H1 (cell line): ENCODE data around the gene RPTOR. TPM values are rescaled to one million over a fixed set of nuclear protein-coding genes. Genes with fewer than 3 reads are reported as not detected.

Experiments used
- ASH2L ChIP-seq: fragments of 200-600, 300-600 bp; sonication (generic); IDR thresholded peaks from one replicate; pipeline ENCODE4 v1.7.1; 2017; ENCODE audit warnings: low read length
- CHD2 ChIP-seq: IDR thresholded peaks from 2 replicates; pipeline ENCODE4 v1.6.1; 2012; ENCODE audit warnings: low read length, improper control_type of control experiment
- GABPA ChIP-seq: IDR thresholded peaks from 2 replicates; pipeline ENCODE4 v1.6.1; 2011; ENCODE audit warnings: mild to moderate bottlenecking, low read length, moderate library complexity, borderline replicate concordance; ENCODE audit not compliant: insufficient read depth
- RAD21 ChIP-seq, 2 experiments: IDR thresholded peaks in 1 of 2; conservative IDR thresholded peaks in 1 of 2; 2 replicates each; pipeline ENCODE4 v1.6.1; 2011; ENCODE audit warnings: low read depth in 2 of 2, low read length in 2 of 2, improper control_type of control experiment in 1 of 2, inconsistent platforms in 1 of 2, mild to moderate bottlenecking in 1 of 2, moderate library complexity in 1 of 2
- RNF2 ChIP-seq: fragments of 200-900, 300-1000 bp; sonication (generic); IDR thresholded peaks from 2 replicates; pipeline ENCODE4 v1.7.1; 2016; ENCODE audit warnings: borderline replicate concordance, low read depth, mild to moderate bottlenecking, antibody characterized with exemption, low read length; ENCODE audit not compliant: poor library complexity, severe bottlenecking; ENCODE audit errors: missing control alignments
- SP4 ChIP-seq: IDR thresholded peaks from 2 replicates; pipeline ENCODE4 v1.6.1; 2012; ENCODE audit warnings: low read length, inconsistent platforms
- TCF12 ChIP-seq: IDR thresholded peaks from 2 replicates; pipeline ENCODE4 v1.6.1; 2011; ENCODE audit warnings: low read depth, mild to moderate bottlenecking, low read length
- polyA plus RNA-seq, 7 experiments: library from polyadenylated mRNA; depleted of rRNA in 3 of 7; stranded (reverse) in 5 of 7; unstranded in 2 of 7; fragments of >200 nt in 5 of 7; fragments of 200-250 nt in 2 of 7; gene quantifications; 1 replicate in 5 of 7; 2 replicates in 1 of 7; 4 replicates in 1 of 7; pipeline versions ENCODE4 v1.2.1 to v1.2.3, GENCODE V29; 2011 to 2013; ENCODE audit warnings: missing spikeins in 2 of 7, mixed read lengths in 2 of 7
- total RNA-seq: library from RNA; stranded (reverse); fragmentation: NEBNext Ultra II Directional; extraction: Animal tissue kit (Norgen Biotek cat#: 25700); gene quantifications from 2 replicates; pipeline ENCODE4 v1.2.1, GENCODE V29; 2021
- TF ChIP-seq, protein P1 (sequence below), 3 experiments: IDR thresholded peaks; 1 replicate in 2 of 3; 2 replicates in 1 of 3; pipeline versions ENCODE4 v1.5.1 to v1.6.1; 2011; ENCODE audit warnings: low read length in 3 of 3, mild to moderate bottlenecking in 3 of 3, inconsistent platforms in 2 of 3, low read depth in 1 of 3, moderate library complexity in 1 of 3; ENCODE audit not compliant: insufficient read depth in 1 of 3; ENCODE audit errors: control extremely low read depth in 1 of 3

RPTOR gene
- total and polyA plus RNA-seq, 2 of the 8 experiments (the other 6 are each of a cell fraction or from before 2014, with no cell fraction given): 6.9 to 28.7 TPM

DNA sequence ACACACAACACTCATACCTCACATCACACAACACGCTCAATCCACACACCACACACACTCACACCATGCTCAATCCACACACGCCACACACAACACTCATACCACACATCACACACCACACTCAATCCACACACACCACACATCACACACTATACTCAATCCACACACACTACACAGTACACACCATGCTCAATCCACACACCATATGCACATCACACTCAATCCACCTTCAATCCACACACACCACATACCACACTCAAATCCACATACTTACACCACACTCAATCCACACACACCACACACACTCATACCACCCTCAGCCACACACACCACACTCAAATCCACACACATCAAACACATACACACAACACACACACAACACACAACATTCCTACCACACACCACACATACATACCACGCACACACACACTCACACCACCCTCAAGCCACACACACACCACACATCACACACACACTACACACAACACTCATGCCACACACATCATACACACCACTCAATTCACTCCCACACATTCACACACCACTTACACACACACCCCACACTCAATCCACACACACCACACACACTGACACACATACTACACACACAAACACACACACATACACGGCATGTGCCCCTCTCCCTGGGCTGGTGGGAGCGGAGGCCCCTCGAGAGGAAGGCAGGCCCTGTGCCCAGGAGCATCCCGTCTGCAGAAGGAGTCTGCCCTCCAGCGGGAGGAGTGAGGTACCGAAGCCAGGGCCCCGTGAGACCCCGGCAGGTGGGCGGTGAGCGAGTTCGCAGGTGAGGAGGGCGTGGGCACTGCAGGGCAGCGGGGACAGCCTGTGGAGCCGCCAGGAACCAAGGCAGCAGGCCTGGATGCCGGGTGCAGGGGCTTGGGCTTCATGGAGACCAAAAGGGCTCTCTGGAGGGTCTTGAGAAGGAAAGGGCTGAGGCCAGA lies 33.1 kb upstream of the RPTOR start (continued):
- TF ChIP-seq TCF12 (no peak), ASH2L (no peak), RAD21 (IDR thresholded peaks at IDR 0.05 in 1 of 2, conservative IDR thresholded peaks at IDR 0.05 in 1 of 2; ENCODE audit: low read depth in 2 of 2, low read length in 2 of 2) (peak; percentile 85 to 90), RNF2 (no peak), SP4 (no peak), CHD2 (no peak), GABPA (peak; percentile 69; the same call in 1 of the 2 replicates)
- TF ChIP-seq, protein P1, sequence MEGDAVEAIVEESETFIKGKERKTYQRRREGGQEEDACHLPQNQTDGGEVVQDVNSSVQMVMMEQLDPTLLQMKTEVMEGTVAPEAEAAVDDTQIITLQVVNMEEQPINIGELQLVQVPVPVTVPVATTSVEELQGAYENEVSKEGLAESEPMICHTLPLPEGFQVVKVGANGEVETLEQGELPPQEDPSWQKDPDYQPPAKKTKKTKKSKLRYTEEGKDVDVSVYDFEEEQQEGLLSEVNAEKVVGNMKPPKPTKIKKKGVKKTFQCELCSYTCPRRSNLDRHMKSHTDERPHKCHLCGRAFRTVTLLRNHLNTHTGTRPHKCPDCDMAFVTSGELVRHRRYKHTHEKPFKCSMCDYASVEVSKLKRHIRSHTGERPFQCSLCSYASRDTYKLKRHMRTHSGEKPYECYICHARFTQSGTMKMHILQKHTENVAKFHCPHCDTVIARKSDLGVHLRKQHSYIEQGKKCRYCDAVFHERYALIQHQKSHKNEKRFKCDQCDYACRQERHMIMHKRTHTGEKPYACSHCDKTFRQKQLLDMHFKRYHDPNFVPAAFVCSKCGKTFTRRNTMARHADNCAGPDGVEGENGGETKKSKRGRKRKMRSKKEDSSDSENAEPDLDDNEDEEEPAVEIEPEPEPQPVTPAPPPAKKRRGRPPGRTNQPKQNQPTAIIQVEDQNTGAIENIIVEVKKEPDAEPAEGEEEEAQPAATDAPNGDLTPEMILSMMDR (IDR thresholded peaks at IDR 0.05; ENCODE audit: control extremely low read depth in 1 of 3, insufficient read depth in 1 of 3, low read depth in 1 of 3, low read length in 3 of 3): peak; percentile 73 to 87 (median 77)
